A549 (cell line): ENCODE measurements around the gene TMPRSS9. TPM values are rescaled to one million over a fixed set of nuclear protein-coding genes. Genes with fewer than 3 reads are reported as not detected.
A peak's percentile ranks its signal among the peaks of the same experiment; 100 is the strongest.

Source experiments
- ATAC-seq, 2 experiments: fragments of 200-7000 bp in 1 of 2; fragments of >200 bp in 1 of 2; cut with Nextera tagmentation in 1 of 2; cut with Tn5 transposase in 1 of 2; 3 replicates each; pipeline versions ENCODE4 v1.8.0 to v1.9.1; 2018 to 2020; ENCODE audit warnings: mild to moderate bottlenecking in 1 of 2, moderate library complexity in 1 of 2
- CTCF ChIA-PET: fragments of 300-600 bp; sonication (Branson Sonifier 250); formaldehyde crosslinking; extraction: SDS; loops from one replicate; lab custom pipeline; 2021; ENCODE audit warnings: antibody characterized with exemption, inconsistent platforms; lab: Yijun Ruan, JAX
- POLR2A ChIA-PET: fragments of 350-600 bp; formaldehyde crosslinking; extraction: SDS; loops from one replicate; lab custom pipeline; 2021; ENCODE audit warnings: antibody characterized with exemption, inconsistent platforms; lab: Yijun Ruan, JAX
- DNase-seq, 2 experiments: peaks; one replicate each; pipeline versions ENCODE4 v3.0.0 to v3.0.0-alpha.2; 2011 to 2016; ENCODE audit warnings: low read depth in 1 of 2, low spot score in 1 of 2
- FAIRE-seq: peaks from 2 replicates; lab custom pipeline; 2011; peaks lifted over from hg19 to GRCh38; lab: Jason Lieb, UNC
- H3K27ac ChIP-seq, 2 experiments: fragments of >200 bp; sonication (Bioruptor Twin); formaldehyde crosslinking; 3 replicates each; pipeline ENCODE4 v1.5.1; 2016 to 2017
- H3K4me1 ChIP-seq: fragments of >200 bp; sonication (Bioruptor Twin); formaldehyde crosslinking; 3 replicates; pipeline ENCODE4 v1.6.1; 2016
- H3K4me2 ChIP-seq: fragments of >200 bp; sonication (Bioruptor Twin); formaldehyde crosslinking; 3 replicates; pipeline ENCODE4 v1.6.1; 2016
- H3K4me3 ChIP-seq: fragments of >200 bp; sonication (Bioruptor Twin); formaldehyde crosslinking; 3 replicates; pipeline ENCODE4 v1.5.1; 2016
- H3K9me3 ChIP-seq: fragments of >200 bp; sonication (Bioruptor Twin); formaldehyde crosslinking; 3 replicates; pipeline ENCODE4 v1.6.1; 2016
- BHLHE40 ChIP-seq: IDR thresholded peaks from 2 replicates; pipeline ENCODE4 v1.6.1; 2012; ENCODE audit warnings: low read depth, low read length, inconsistent platforms
- CBX2 ChIP-seq: fragments of 200-600 bp; sonication (generic); IDR thresholded peaks from 2 replicates; pipeline ENCODE4 v1.6.1; 2016; ENCODE audit warnings: low read depth, mild to moderate bottlenecking, borderline replicate concordance
- CBX8 ChIP-seq: fragments of 200-600 bp; sonication (generic); IDR thresholded peaks from 2 replicates; pipeline ENCODE4 v1.6.1; 2016
- EHF ChIP-seq: fragments of 250-450 bp; sonication (Bioruptor Pico); IDR thresholded peaks from 2 replicates; pipeline ENCODE4 v1.5.0; 2020; ENCODE audit warnings: mild to moderate bottlenecking
- ESRRA ChIP-seq: fragments of 150-350 bp; IDR thresholded peaks from 2 replicates; pipeline ENCODE4 v1.6.1; 2014; ENCODE audit warnings: mild to moderate bottlenecking, low read length, borderline replicate concordance
- FOSL2 ChIP-seq, 2 experiments: fragments of 450-650 bp in 1 of 2; fragments of >200 bp in 1 of 2; sonication (Bioruptor Twin) in 1 of 2; formaldehyde crosslinking; IDR thresholded peaks; 2 replicates each; pipeline versions ENCODE4 v1.5.0 to v1.6.1; 2016 to 2020; ENCODE audit warnings: mild to moderate bottlenecking in 1 of 2, moderate library complexity in 1 of 2
- FOXS1 ChIP-seq: fragments of 250-450 bp; sonication (Bioruptor Pico); IDR thresholded peaks from 2 replicates; pipeline ENCODE4 v1.5.0; 2020; ENCODE audit warnings: mild to moderate bottlenecking, moderate library complexity
- HEYL ChIP-seq: fragments of 250-450 bp; sonication (Bioruptor Pico); IDR thresholded peaks from 2 replicates; pipeline ENCODE4 v1.8.0; 2021; ENCODE audit warnings: mild to moderate bottlenecking, moderate library complexity
- HMGXB4 ChIP-seq: fragments of 250-450 bp; sonication (Bioruptor Pico); IDR thresholded peaks from 2 replicates; pipeline ENCODE4 v1.5.0; 2021; ENCODE audit warnings: mild to moderate bottlenecking, moderate library complexity, borderline replicate concordance
- HOXB5 ChIP-seq: fragments of 250-450 bp; sonication (Bioruptor Pico); IDR thresholded peaks from 2 replicates; pipeline ENCODE4 v1.5.0; 2020; ENCODE audit warnings: mild to moderate bottlenecking, moderate library complexity
- MAFK ChIP-seq: fragments of 450-650 bp; IDR thresholded peaks from 2 replicates; pipeline ENCODE4 v1.6.1; 2014; ENCODE audit not compliant: partially characterized antibody
- MAZ ChIP-seq: fragments of 150-350 bp; IDR thresholded peaks from 2 replicates; pipeline ENCODE4 v1.6.1; 2014; ENCODE audit warnings: antibody characterized with exemption, low read depth, low read length, borderline replicate concordance
- MYC ChIP-seq: IDR thresholded peaks from 2 replicates; pipeline ENCODE4 v1.6.1; 2012; ENCODE audit warnings: mild to moderate bottlenecking, inconsistent platforms, low read length, improper control_type of control experiment, borderline replicate concordance
- POLR2A ChIP-seq: IDR thresholded peaks from 2 replicates; pipeline ENCODE4 v1.6.1; 2012; ENCODE audit warnings: mild to moderate bottlenecking, low read length
- POLR2AphosphoS2 ChIP-seq: conservative IDR thresholded peaks from 2 replicates; pipeline ENCODE4 v1.6.1; 2012; ENCODE audit warnings: low read length, improper control_type of control experiment, inconsistent platforms
- RAD21 ChIP-seq, 2 experiments: fragments of >200 bp in 1 of 2; sonication (Bioruptor Twin) in 1 of 2; formaldehyde crosslinking in 1 of 2; IDR thresholded peaks in 1 of 2; conservative IDR thresholded peaks in 1 of 2; 2 replicates in 1 of 2; 3 replicates in 1 of 2; pipeline ENCODE4 v1.6.1; 2012 to 2018; ENCODE audit warnings: inconsistent platforms in 1 of 2
- RNF2 ChIP-seq: fragments of 200-600 bp; sonication (generic); IDR thresholded peaks from 2 replicates; pipeline ENCODE4 v1.6.1; 2016; ENCODE audit warnings: low read depth, mild to moderate bottlenecking, antibody characterized with exemption, moderate library complexity, borderline replicate concordance
- SMC3 ChIP-seq: fragments of >200 bp; sonication (Bioruptor Twin); formaldehyde crosslinking; IDR thresholded peaks from 3 replicates; pipeline ENCODE4 v1.6.1; 2018; ENCODE audit warnings: inconsistent platforms
- USF2 ChIP-seq: fragments of 450-650 bp; IDR thresholded peaks from 2 replicates; pipeline ENCODE4 v1.6.1; 2014; ENCODE audit warnings: antibody characterized with exemption
- ZNF302 ChIP-seq: fragments of 250-450 bp; sonication (Bioruptor Pico); IDR thresholded peaks from 2 replicates; pipeline ENCODE4 v1.9.0; 2021; ENCODE audit warnings: inconsistent platforms, mild to moderate bottlenecking, moderate library complexity
- WGBS: methylation state at CpG from one replicate; pipeline ENCODE4 v1.1.6; 2017; ENCODE audit errors: missing lambda C conversion rate; 5-methylcytosine and 5-hydroxymethylcytosine counted together
- polyA plus RNA-seq, 4 experiments: library from polyadenylated mRNA; depleted of rRNA in 3 of 4; stranded (reverse); fragments of >200 nt; fragmentation: RNase III in 1 of 4; extraction: RNeasy Plus Mini Kit Qiagen cat#74134 plus additional on column Dnase treatment in 1 of 4; gene quantifications; 2 replicates in 3 of 4; 3 replicates in 1 of 4; pipeline ENCODE4 v1.2.3, GENCODE V29; 2011 to 2017
- TF ChIP-seq, protein P1 (sequence below): IDR thresholded peaks from 2 replicates; pipeline ENCODE4 v1.6.1; 2012; ENCODE audit warnings: low read depth, borderline replicate concordance

TMPRSS9 gene
- polyA plus RNA-seq, 2 of the 4 experiments (the other 2 are of a cell fraction): 0.01 TPM; not detected in 1

GRCh38 chr19:2424686-2425621 is 64.9 kb downstream of the TMPRSS9 start:
- WGBS: 97% methylated on average over 12 of the region's 101 CpGs
- POLR2A ChIA-PET: no interaction called here
- FAIRE-seq (no peak), DNase-seq (no peak)
- CTCF ChIA-PET: interaction anchor here (0.7 to 1.4 kb wide), 2 partner anchors 34 to 186 kb away, joined by 3 to 4 read pairs; no protein-coding TSS in a partner anchor
- Histone ChIP-seq H3K9me3 (no peaks in the 10 kb centered on the region), H3K4me2 (peak overlapping the region; percentile 97; the same call in 1 of the 3 replicates), H3K27ac (no peak overlapping the region), H3K4me1 (peaks cover 17% of the 10 kb centered on the region; the same call in 2 of the 3 replicates)
- TF ChIP-seq RNF2 (no peak), FOSL2 (IDR thresholded peaks at IDR 0.05) (no peak), FOSL2 (CRISPR knock-in tag; IDR thresholded peaks at IDR 0.05) (no peak), HMGXB4 (CRISPR knock-in tag) (no peak), MAZ (no peak), CBX8 (no peak), SMC3 (no peak), POLR2AphosphoS2 (no peak), MYC (no peak), FOXS1 (CRISPR knock-in tag) (no peak)
- TF ChIP-seq, protein P1, sequence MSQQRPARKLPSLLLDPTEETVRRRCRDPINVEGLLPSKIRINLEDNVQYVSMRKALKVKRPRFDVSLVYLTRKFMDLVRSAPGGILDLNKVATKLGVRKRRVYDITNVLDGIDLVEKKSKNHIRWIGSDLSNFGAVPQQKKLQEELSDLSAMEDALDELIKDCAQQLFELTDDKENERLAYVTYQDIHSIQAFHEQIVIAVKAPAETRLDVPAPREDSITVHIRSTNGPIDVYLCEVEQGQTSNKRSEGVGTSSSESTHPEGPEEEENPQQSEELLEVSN: no peak
- TF ChIP-seq, all 56 proteins: peak for 0
- H3K4me3 ChIP-seq: no peak overlapping the region
- ATAC-seq: no peak

GRCh38 chr19:2425622-2426581 is 65.8 kb downstream of the TMPRSS9 start:
- TF ChIP-seq RNF2: no peak
- TF ChIP-seq ESRRA: no peak
- no peak for TF ChIP-seq CBX8
- ATAC-seq (no peak), DNase-seq (no peak), FAIRE-seq (no peak)
- H3K27ac ChIP-seq: peak overlapping the region; percentile 97 to 99; a peak in 5 of 6 replicates
- H3K4me3 ChIP-seq: peak overlapping the region; percentile 95
- ChIA-PET POLR2A (interaction anchor here (0.6 kb wide), 1 partner anchor 50 kb away, joined by 3 read pairs; the partner anchor contains the start of gene GADD45B), CTCF (interaction anchor here (1.4 kb wide), 1 partner anchor 185 kb away, joined by 4 read pairs; no protein-coding TSS in a partner anchor)
- WGBS: 74% methylated on average over 15 of the region's 29 CpGs
- no peaks in the 10 kb centered on the region for H3K9me3 ChIP-seq
- H3K4me1 ChIP-seq: peaks cover 17% of the 10 kb centered on the region; the same call in 2 of the 3 replicates
- H3K4me2 ChIP-seq: peak overlapping the region; percentile 97

DNA sequence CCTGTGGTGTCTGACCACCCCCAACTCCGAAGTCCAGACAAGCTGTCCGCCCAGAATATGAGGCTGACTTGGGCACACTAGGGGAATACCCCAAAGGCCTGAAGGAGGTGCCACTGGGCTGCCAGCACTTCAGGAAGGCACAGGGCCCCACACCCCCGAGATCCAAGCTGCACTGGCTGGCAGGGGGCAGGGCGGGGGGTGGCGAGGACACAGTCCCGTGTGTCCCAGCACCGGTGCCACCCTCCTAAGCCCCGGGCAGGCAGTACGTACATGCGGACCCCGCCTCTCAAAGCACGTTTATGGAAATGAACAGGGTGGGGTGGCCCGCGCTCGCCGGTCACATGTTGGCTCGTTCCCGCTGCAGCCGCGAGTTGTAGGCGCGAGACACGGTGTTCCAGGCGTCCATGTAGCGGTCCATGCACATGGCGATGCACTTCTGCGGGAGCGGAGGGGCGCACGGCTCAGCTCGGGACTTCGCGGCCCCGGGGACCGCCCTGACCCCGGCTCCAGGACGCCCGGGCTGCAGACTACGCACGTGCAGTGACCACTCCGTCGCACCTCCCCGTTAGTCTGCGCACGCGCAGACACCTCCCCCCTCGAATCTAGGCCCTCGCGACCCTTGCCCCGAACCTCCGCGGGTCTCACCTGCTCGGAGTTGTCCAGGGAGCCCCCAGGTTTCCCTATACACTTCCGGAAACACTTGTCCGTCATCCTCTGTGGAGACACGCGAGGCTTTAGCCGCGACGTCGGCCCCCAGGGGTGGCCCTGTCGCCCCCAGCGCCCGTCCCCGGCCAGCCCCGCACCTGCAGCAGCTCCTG is 66.8 kb downstream of the TMPRSS9 start:
- ATAC-seq: peak; percentile 28 to 55; a peak in 5 of 6 replicates
- Histone ChIP-seq H3K4me3 (peak overlapping the region; percentile 95), H3K9me3 (no peaks in the 10 kb centered on the region), H3K4me2 (peak overlapping the region; percentile 97), H3K4me1 (peaks cover 17% of the 10 kb centered on the region; the same call in 2 of the 3 replicates), H3K27ac (peak overlapping the region; percentile 97 to 99)
- 2% methylated on average over 18 of the region's 66 CpGs for WGBS
- ChIA-PET CTCF (interaction anchor here (1.0 to 1.7 kb wide), 5 partner anchors 28 to 194 kb away, joined by 3 to 10 read pairs (median 4); no protein-coding TSS in a partner anchor), POLR2A (interaction anchor here (0.6 to 1.9 kb wide), 8 partner anchors 15 to 184 kb away, joined by 3 to 16 read pairs (median 3); partner anchors contain the start of genes GADD45B and LMNB2)
- no peak for FAIRE-seq
- peak; percentile 39 to 59 for DNase-seq
- TF ChIP-seq FOXS1 (CRISPR knock-in tag): no peak
- no peak for TF ChIP-seq MAFK
- TF ChIP-seq BHLHE40: 0 out of 2 replicates have a peak, but pooled peaks have one; percentile 24
- TF ChIP-seq RAD21 (conservative IDR thresholded peaks at IDR 0.05 in 1 of 2, IDR thresholded peaks at IDR 0.05 in 1 of 2): no peak
- TF ChIP-seq POLR2A: peak; percentile 5; the same call in 1 of the 2 replicates
- no peak for TF ChIP-seq HEYL (CRISPR knock-in tag)
- TF ChIP-seq CBX2: no peak
- 0 out of 2 replicates have a peak, but pooled peaks have one; percentile 8 for TF ChIP-seq EHF (CRISPR knock-in tag)
- peak; percentile 41 for TF ChIP-seq USF2
- TF ChIP-seq, protein P1: peak; percentile 89
- TF ChIP-seq ZNF302 (CRISPR knock-in tag): no peak
- TF ChIP-seq HOXB5 (CRISPR knock-in tag): no peak
